ENCODE measurements around the gene LINS1.

Gene LINS1

DNA sequence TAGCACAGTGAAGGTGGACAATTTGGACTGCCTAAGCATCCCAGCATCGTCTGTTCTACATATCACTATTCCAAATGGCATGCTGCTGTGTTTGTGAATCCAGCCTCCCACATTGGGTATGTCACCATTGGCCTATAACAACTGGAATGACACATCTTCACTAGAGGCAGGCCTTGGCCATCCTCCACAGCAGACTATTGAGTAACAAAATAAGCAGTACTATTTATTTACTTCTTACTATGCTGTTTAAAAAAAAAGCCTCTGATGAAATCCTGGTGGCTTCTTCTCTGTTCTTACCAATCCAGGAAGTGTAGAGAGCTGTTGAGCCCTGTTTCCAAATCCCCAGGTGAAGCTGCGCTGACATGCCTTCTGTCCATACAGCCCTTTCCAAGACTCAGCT is 42.7 kb downstream of the LINS1 start:
- DNase-seq (ENCODE audit: low spot score): no peak

DNA sequence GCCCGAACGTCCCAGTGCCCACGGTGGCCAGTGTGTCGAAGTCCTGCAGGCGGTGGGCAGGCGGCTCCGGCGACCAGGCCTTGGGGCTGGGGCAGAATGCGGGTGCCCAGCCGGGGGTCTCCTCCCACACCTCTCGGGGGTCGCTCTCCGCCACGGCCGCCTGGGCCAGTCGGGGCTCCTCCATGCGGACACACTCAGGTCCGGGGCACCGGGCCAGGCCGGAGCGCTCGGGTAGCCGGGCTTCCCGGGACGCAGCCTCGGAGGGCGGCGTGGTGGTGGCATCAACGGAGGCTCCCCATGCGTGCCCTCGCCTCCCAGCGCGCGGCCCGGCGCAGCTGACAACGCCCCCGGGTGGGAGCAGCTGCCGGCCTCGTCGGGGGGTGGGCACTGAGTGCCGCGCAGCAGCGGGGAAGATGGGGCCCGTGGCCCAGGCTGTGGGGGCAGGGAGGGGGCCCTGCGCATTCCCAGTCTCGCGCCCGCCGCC is 43.2 kb downstream of the LINS1 start:
- no peak for DNase-seq (ENCODE audit: low spot score)

- no peak for DNase-seq (ENCODE audit: low spot score)
Measured at GRCh38 chr15:100553468-100553867, 48.5 kb downstream of the LINS1 start.

DNA sequence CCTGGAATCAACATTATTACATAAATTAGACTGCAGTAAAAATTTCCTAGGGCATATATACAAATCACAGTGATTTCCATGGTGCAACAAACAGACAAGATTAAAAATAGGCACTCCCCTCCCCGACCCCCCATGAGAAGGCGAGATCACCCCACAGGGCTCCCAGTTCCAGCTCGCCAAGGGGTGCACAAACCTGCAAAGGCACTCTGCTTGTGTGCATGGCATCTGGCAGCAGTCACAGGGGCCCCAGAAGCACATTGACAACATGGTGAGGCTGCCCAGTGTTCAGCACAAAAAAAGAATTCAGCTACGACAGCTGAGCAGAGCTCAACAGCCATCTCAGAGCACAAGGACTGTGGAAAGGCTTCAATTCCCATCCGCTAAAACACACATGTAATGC is 54.0 kb downstream of the LINS1 start:
- DNase-seq (ENCODE audit: low spot score): no peak

DNA sequence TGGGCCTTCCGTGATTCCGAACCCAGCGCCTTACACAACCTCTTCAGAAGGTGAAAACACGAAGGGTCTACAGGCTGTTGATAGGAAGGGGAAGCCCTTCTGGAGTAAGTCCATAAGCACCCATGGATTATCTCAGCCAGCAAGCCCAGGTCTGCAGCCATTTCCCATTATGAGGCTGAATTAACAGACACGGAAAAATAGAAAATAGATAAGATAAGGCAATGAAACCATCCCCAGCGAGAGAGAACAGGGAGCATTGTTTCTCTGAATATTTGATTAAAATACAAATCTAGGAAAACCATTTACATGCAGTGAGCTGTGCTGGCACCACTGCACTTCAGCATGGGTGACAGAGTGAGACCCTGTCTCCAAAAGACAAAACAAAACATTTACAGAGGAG is 57.0 kb downstream of the LINS1 start:
- DNase-seq (ENCODE audit: low spot score): no peak

GRCh38 chr15:100544338-100544841 is 57.6 kb downstream of the LINS1 start:
- no peak for DNase-seq (ENCODE audit: low spot score)

DNA sequence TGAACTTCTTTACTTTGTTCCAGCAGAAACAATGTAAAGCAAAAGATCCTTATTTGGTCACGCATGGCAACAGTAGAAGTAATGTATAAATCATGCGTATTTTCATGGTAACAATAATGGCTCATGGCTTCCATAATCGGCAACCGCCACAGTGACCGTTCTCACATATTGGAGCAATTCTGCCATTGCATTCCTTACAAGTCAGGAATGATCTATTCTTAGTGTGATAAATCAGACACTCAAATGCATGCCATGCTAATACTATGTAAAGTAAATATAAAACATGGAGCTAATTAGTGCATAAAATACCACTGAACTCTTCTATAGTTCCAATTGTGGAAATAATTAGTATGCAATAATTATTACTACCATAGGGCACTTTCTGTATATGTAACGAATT is 59.7 kb downstream of the LINS1 start:
- DNase-seq (ENCODE audit: low spot score): no peak

DNA sequence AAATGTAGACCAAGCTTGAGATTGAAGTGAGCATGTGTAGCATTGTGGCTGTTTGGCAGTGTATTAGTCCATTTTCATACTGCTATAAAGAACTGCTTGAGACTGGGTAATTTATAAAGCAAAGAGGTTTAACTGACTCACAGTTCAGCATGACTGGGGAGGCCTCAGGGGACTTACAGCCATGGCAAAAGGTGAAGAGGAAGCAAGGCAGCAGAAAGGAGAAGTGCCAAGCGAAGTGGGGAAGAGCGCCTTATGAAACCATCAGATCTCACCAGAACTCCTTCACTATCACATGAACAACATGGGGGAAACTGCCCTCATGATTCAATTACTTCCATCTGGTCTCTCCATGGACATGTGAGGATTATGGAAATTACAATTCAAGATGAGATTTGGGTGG is 64.7 kb downstream of the LINS1 start:
- no peak for DNase-seq (ENCODE audit: low spot score)

GRCh38 chr15:100536733-100537132 is 65.3 kb downstream of the LINS1 start:
- DNase-seq (ENCODE audit: low spot score): no peak

DNA sequence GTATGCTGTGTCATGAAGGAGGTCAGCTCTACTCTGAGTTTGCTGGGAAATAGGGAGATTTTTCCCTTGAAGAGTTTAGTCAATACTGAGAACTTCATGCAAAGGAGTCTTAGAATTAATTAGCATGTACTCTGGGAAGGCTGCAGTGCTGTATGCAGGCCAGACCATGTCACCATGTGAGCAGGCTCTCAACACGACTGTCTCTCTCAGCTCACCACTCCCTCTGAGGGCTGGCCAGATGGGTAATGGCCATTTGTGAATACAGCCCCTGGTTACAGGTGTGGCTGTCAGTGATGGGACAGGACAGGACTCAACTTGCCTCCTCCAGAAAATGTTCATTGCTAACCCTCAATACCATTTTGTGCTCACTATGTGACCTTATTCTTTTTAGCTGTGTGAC is 68.1 kb downstream of the LINS1 start:
- no peak for DNase-seq (ENCODE audit: low spot score)

DNA sequence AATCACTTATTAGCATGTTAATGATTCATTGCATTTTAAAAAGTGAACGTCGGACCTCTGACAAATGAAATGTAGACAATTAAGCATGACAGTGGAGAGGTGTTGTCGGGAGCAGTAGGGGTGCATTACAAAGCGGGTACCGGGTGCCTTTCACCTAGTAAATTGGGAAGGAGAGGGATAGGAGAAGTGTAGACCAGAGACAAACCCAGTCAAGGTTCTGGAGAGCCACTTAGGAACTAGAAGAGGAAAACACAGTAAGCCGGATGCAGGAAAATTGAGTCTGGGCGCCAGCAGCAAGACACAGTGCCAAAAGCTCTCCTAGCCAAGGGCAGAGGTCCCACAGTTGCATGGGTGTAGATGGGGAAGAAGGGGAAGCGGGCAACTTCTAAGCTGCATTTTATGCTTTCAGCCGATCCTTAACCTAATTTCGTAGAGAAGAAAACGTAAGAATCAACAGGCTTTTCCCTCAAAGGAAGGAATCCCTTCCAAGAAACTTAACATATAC is 70.1 kb downstream of the LINS1 start:
- no peak for DNase-seq (ENCODE audit: low spot score)

- no peak for DNase-seq (ENCODE audit: low spot score)
Measured at GRCh38 chr15:100531204-100531603, 70.8 kb downstream of the LINS1 start.

DNA sequence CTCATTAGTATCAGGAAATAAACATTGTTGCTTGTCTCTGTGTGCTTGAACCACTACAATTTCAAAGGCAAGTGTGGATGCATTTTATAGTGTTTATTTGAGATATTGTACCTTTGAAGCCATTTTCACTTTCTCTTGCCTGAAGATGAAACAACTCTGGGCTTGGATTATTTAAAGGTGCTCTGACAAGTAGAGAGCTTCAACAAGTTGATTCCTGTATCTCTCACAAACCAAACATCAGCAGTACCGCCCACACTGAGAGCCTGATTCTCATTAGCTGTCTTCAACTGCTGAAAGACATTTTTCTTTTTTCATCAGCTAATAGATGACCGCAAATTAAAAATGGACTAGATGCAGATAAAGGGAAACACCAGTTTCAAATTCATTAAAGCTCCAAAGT is 72.4 kb downstream of the LINS1 start:
- no peak for DNase-seq (ENCODE audit: low spot score)

- no peak for DNase-seq (ENCODE audit: low spot score)
Measured at GRCh38 chr15:100528833-100529428, 73.1 kb downstream of the LINS1 start, which contains the start of gene CERS3. TSS of gene CERS3 (minus strand) at chr15:100528950. CDS start at chr15:100501849, 27,101 bp downstream.

GRCh38 chr15:100526027-100526481 is 75.9 kb downstream of the LINS1 start:
- DNase-seq (ENCODE audit: low spot score): peak; percentile 33

DNA sequence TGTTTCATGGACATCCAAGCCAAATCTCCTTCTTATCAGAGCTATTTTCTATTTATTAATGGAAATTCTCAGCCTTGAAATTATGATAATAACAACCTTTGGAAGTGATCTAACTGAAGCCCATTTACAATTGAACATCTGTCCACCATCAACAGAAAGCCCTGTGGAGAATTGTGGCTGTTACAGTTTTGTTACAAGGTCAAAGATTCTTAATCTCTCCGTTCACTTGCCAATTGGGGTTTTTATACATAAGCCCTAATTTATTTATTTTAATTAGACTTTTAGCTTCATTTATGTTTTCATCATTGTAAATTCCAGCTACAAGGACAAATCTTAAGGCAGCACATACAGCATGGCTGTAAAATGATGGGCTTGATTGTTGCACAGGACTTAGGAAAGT is 76.5 kb downstream of the LINS1 start:
- DNase-seq (ENCODE audit: low spot score): no peak

DNA sequence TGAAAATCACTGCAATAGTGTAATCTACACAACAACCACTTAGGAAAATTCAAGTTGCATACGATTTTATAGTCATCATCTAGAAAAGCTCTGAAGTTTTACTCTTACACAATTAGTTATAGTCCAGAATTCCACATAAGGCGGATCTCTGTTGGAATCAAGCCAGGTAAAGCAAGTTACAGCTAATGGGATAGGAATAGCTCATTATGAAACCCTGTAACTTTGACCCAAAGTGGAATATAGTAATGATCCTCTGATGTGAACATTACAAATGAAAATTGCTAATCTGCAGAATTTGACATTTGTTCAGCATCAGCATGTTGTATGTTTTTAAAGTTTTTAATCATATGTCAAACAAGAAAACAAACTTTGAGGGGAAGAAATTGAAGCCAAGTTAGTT is 77.7 kb downstream of the LINS1 start:
- no peak for DNase-seq (ENCODE audit: low spot score)

DNA sequence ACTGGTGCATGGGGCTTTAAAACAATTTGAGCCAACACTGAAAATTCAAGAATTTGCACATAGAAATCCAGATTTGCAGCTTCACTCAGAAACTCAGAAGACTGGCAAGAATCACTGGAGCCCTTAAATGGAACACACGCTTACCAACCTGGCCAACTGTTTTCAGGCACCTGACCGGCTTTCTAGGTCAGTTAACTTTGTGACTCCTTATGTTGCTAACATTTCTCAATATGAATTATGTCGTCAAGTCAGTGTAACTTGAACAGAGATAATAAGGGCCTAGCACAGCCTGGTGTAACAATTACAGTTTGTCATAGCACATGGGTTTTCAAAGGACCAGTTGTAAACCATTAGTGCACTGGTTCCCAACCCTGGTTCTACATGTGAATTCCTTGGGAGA is 80.1 kb downstream of the LINS1 start:
- DNase-seq (ENCODE audit: low spot score): no peak

DNA sequence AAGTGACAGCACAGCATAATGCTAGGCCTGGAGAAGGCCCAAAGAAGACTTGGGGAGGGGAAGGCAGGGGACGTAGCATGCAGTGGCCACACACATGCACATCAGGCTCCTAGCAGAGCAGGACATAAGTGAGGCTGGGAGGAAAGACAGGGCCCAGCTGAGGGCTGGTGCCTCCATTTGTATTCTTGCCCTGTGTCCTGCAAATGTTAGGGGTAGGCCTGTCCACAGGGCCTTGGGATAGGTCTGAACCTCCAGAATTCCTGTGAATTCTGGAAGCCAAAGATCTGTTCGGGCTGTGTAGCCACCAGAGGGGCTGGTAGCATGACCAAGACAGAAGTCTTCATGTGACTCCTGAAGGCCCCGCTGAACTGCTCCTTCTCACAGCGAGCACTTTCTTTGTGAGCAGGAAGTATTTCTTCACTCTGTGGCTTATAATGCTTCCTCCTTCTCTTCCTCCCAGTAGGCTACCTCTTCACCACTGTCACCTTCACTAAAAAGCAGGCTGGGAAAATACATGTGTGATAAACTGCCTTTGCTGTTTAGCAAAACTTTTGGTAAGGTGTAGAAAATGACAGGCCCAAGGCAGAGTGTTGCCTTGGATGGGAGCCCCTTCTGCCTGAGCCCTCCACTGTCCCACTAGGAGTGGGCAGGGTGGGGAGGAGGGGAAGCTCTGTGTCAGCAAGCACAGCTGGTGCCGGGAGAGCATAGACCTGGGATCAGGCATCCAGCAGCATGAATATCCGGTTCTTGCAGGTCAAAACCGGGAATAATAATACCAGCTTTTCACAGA is 81.7 kb downstream of the LINS1 start:
- no peak for DNase-seq (ENCODE audit: low spot score)

DNA sequence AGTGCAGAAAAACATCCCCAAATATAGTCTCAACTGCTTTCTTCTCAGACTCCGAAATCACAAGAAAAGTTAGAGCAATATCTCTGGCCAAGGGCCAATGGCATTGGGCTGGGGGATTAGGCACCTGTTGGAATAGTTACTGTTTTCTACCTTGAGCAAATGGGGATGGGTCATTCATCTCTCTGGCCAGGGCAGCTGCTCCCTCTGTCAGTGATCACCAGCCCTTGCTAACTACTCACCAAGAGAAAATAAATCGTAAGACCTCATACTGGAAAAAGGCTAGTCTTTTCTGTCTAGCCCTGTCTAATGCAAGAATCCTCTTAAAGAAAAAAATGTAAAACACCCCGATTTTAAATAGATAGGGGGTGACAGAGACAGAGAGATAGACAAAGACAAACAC is 84.1 kb downstream of the LINS1 start:
- no peak for DNase-seq (ENCODE audit: low spot score)
